Right lobe of liver (tissue), 4 donors: Measurements from ENCODE around the gene ALPK1.

Experiments used
- CTCF ChIP-seq, 4 donors: fragments of 200-600 bp in 3 of 4; fragments of 450-650 bp in 1 of 4; IDR thresholded peaks; one replicate each; pipeline versions ENCODE4 v1.5.1 to v1.8.0; 2016 to 2022; ENCODE audit warnings: antibody characterized with exemption in 4 of 4, mild to moderate bottlenecking in 2 of 4
- POLR2A ChIP-seq: fragments of 450-650 bp; IDR thresholded peaks from one replicate; pipeline ENCODE4 v1.6.1; 2017; ENCODE audit warnings: antibody characterized with exemption, mild to moderate bottlenecking
- donor health status: DM: no; HTN: no; CAD: no.
- donor health status: DM: no; HTN: no; CAD: no.
- donor health status: DM: no; HTN: yes; CAD: no.

DNA sequence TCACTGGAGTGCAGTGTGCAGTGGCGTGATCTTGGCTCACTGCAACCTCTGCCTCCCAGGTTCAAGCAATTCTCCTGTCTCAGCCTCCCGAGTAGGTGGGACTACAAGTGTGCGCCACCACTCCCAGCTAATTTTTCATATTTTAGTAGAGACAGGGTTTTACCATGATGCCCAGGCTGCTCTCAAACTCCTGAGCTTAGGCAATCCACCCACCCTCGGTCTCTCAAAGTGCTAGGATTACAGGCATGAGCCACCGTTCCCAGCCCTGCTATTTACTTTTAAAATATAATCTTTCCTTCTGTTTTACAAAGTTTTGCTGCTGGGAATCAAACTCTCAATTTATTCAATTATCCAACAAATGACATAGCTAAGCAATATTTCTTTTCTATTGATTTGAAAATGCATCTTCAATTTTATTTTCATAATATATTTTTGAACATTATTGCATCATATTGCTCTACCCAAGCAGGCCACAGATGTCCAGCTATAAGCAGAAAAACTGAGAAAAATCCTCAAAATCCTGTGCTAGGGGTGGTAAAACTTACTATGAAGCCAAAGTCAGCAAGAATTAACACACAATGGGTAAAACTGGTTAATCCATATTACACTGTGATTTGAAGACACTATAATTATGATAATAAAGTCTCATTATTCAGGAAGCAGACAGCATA lies 16.6 kb upstream of the ALPK1 start:
- TF ChIP-seq CTCF (IDR thresholded peaks at IDR 0.05), result no peak
- TF ChIP-seq POLR2A, result no peak
